H9 (cell line): ENCODE data around the gene RAI1. TPM values are rescaled to one million over a fixed set of nuclear protein-coding genes. Genes with fewer than 3 reads are reported as not detected.

Experiments used
- DNase-seq: peaks from one replicate; pipeline ENCODE4 v3.0.0-alpha.2; 2017
- H2AFZ ChIP-seq: one replicate; pipeline ENCODE4 v1.6.1; 2013; ENCODE audit warnings: mild to moderate bottlenecking, low read length, control low read depth, moderate library complexity
- H2AK5ac ChIP-seq: 2 replicates; pipeline ENCODE4 v1.6.1; 2013; ENCODE audit warnings: low read length, control low read depth, mixed read lengths; ENCODE audit not compliant: insufficient read length
- H2BK120ac ChIP-seq: one replicate; pipeline ENCODE4 v1.6.1; 2013; ENCODE audit warnings: low read depth, mild to moderate bottlenecking, low read length, control low read depth, inconsistent platforms; ENCODE audit not compliant: poor library complexity, severe bottlenecking
- H2BK12ac ChIP-seq: 2 replicates; pipeline ENCODE4 v1.6.1; 2013; ENCODE audit warnings: low read length, control low read depth, mixed read lengths, low read depth; ENCODE audit not compliant: insufficient read length
- H2BK15ac ChIP-seq: 2 replicates; pipeline ENCODE4 v1.6.1; 2013; ENCODE audit warnings: low read depth, low read length, control low read depth
- H2BK20ac ChIP-seq: one replicate; pipeline ENCODE4 v1.6.1; 2013; ENCODE audit warnings: low read depth, mild to moderate bottlenecking, low read length, control low read depth, inconsistent platforms; ENCODE audit not compliant: poor library complexity, severe bottlenecking
- H2BK5ac ChIP-seq: 2 replicates; pipeline ENCODE4 v1.6.1; 2013; ENCODE audit warnings: low read length, control low read depth, mixed read lengths; ENCODE audit not compliant: insufficient read length
- H3K14ac ChIP-seq: 2 replicates; pipeline ENCODE4 v1.6.1; 2013; ENCODE audit warnings: low read length, control low read depth; ENCODE audit not compliant: insufficient read depth
- H3K18ac ChIP-seq: 2 replicates; pipeline ENCODE4 v1.6.1; 2013; ENCODE audit warnings: low read depth, mild to moderate bottlenecking, mixed read lengths, low read length, control low read depth; ENCODE audit not compliant: insufficient read length
- H3K23ac ChIP-seq: 2 replicates; pipeline ENCODE4 v1.6.1; 2013; ENCODE audit warnings: low read length, control low read depth, mixed read lengths, low read depth; ENCODE audit not compliant: insufficient read length
- H3K23me2 ChIP-seq: 2 replicates; pipeline ENCODE4 v1.6.1; 2013; ENCODE audit warnings: low read depth, mild to moderate bottlenecking, mixed read lengths, low read length, control low read depth; ENCODE audit not compliant: insufficient read length, poor library complexity, severe bottlenecking
- H3K27ac ChIP-seq: 2 replicates; pipeline ENCODE4 v1.5.1; 2013; ENCODE audit warnings: low read length, control low read depth, mixed read lengths, low read depth; ENCODE audit not compliant: insufficient read length
- H3K27me3 ChIP-seq: 2 replicates; pipeline ENCODE4 v1.6.1; 2013; ENCODE audit warnings: low read length, control low read depth, inconsistent platforms; ENCODE audit not compliant: insufficient read depth
- H3K4ac ChIP-seq: 2 replicates; pipeline ENCODE4 v1.6.1; 2013; ENCODE audit warnings: low read depth, mild to moderate bottlenecking, control low read depth, inconsistent platforms, low read length, moderate library complexity
- H3K4me1 ChIP-seq: 2 replicates; pipeline ENCODE4 v1.6.1; 2013; ENCODE audit warnings: low read length, control low read depth, inconsistent platforms; ENCODE audit not compliant: insufficient read depth
- H3K4me2 ChIP-seq: 2 replicates; pipeline ENCODE4 v1.6.1; 2013; ENCODE audit warnings: low read length, control low read depth, mixed read lengths; ENCODE audit not compliant: insufficient read length, insufficient read depth
- H3K56ac ChIP-seq: 2 replicates; pipeline ENCODE4 v1.6.1; 2013; ENCODE audit warnings: low read depth, mild to moderate bottlenecking, mixed read lengths, low read length, control low read depth; ENCODE audit not compliant: insufficient read length
- H3K79me1 ChIP-seq: 2 replicates; pipeline ENCODE4 v1.6.1; 2013; ENCODE audit warnings: low read depth, mild to moderate bottlenecking, moderate library complexity, low read length, control low read depth, inconsistent platforms; ENCODE audit not compliant: insufficient read depth, poor library complexity, severe bottlenecking
- H3K79me2 ChIP-seq: 2 replicates; pipeline ENCODE4 v1.6.1; 2013; ENCODE audit warnings: low read length, control low read depth, inconsistent platforms; ENCODE audit not compliant: insufficient read depth
- H3K9ac ChIP-seq: 2 replicates; pipeline ENCODE4 v1.6.1; 2013; ENCODE audit warnings: low read length, control low read depth, mixed read lengths; ENCODE audit not compliant: insufficient read length; ENCODE audit errors: extremely low read depth
- H3K9me3 ChIP-seq: one replicate; pipeline ENCODE4 v1.6.1; 2013; ENCODE audit warnings: low read depth, low read length, inconsistent platforms; ENCODE audit not compliant: control insufficient read depth
- H3T11ph ChIP-seq: one replicate; pipeline ENCODE4 v1.6.1; 2013; ENCODE audit warnings: mild to moderate bottlenecking, low read length, control low read depth, inconsistent platforms
- H4K20me1 ChIP-seq: one replicate; pipeline ENCODE4 v1.6.1; 2013; ENCODE audit not compliant: control insufficient read depth, insufficient read length, insufficient read depth
- H4K5ac ChIP-seq: 2 replicates; pipeline ENCODE4 v1.6.1; 2013; ENCODE audit warnings: low read depth, mild to moderate bottlenecking, mixed read lengths, low read length, control low read depth; ENCODE audit not compliant: insufficient read length
- H4K8ac ChIP-seq: replicated peaks from 2 replicates; pipeline ENCODE4 v1.6.1; 2013; ENCODE audit warnings: low read length, control low read depth, mixed read lengths, low read depth; ENCODE audit not compliant: insufficient read length
- H4K91ac ChIP-seq: 2 replicates; pipeline ENCODE4 v1.6.1; 2013; ENCODE audit warnings: low read depth, mild to moderate bottlenecking, moderate library complexity, mixed read lengths, low read length, control low read depth; ENCODE audit not compliant: insufficient read length
- H3K27ac Mint-ChIP-seq, 3 experiments: 2 replicates in 2 of 3; 3 replicates in 1 of 3; pipeline ENCODE4 v1.8.0; 2020 to 2021; ENCODE audit warnings: mixed read lengths in 3 of 3, mild to moderate bottlenecking in 1 of 3, moderate library complexity in 1 of 3
- H3K27me3 Mint-ChIP-seq: 2 replicates; pipeline ENCODE4 v1.8.0; 2021; ENCODE audit warnings: low read depth, mild to moderate bottlenecking, moderate library complexity, mixed read lengths
- H3K36me3 Mint-ChIP-seq, 3 experiments: 2 replicates in 2 of 3; 3 replicates in 1 of 3; pipeline ENCODE4 v1.8.0; 2020 to 2021; ENCODE audit warnings: low read depth in 3 of 3, mixed read lengths in 3 of 3; ENCODE audit not compliant: insufficient read depth in 1 of 3
- H3K4me1 Mint-ChIP-seq, 2 experiments: 2 replicates each; pipeline ENCODE4 v1.8.0; 2020; ENCODE audit warnings: mixed read lengths in 2 of 2
- H3K4me3 Mint-ChIP-seq, 2 experiments: 2 replicates in 1 of 2; 3 replicates in 1 of 2; pipeline ENCODE4 v1.8.0; 2020 to 2021; ENCODE audit warnings: mild to moderate bottlenecking in 2 of 2, mixed read lengths in 2 of 2, moderate library complexity in 1 of 2
- H3K9me3 Mint-ChIP-seq, 2 experiments: 2 replicates in 1 of 2; 3 replicates in 1 of 2; pipeline ENCODE4 v1.8.0; 2020; ENCODE audit warnings: mild to moderate bottlenecking in 2 of 2, mixed read lengths in 2 of 2, moderate library complexity in 1 of 2
- CTCF ChIP-seq: fragments of 200-600 bp; sonication (generic); conservative IDR thresholded peaks from 3 replicates; pipeline ENCODE4 v1.8.0; 2021; ENCODE audit warnings: antibody characterized with exemption, mild to moderate bottlenecking
- WGBS: extraction: QIAGEN DNeasy Blood & Tissue Kit; methylation state at CpG from one replicate; pipeline ENCODE4 v1.1.7; 2013; ENCODE audit warnings: missing lambda C conversion rate, low lambda C conversion rate, mixed read lengths; ENCODE audit not compliant: insufficient read length; ENCODE audit errors: extremely low coverage; 5-methylcytosine and 5-hydroxymethylcytosine counted together
- total RNA-seq: library from RNA; stranded (reverse); gene quantifications from 2 replicates; pipeline ENCODE4 v1.2.1, GENCODE V29; 2021

RAI1 gene
- total RNA-seq, 1 experiment from 2014 or later, result 1.5 TPM

DNA sequence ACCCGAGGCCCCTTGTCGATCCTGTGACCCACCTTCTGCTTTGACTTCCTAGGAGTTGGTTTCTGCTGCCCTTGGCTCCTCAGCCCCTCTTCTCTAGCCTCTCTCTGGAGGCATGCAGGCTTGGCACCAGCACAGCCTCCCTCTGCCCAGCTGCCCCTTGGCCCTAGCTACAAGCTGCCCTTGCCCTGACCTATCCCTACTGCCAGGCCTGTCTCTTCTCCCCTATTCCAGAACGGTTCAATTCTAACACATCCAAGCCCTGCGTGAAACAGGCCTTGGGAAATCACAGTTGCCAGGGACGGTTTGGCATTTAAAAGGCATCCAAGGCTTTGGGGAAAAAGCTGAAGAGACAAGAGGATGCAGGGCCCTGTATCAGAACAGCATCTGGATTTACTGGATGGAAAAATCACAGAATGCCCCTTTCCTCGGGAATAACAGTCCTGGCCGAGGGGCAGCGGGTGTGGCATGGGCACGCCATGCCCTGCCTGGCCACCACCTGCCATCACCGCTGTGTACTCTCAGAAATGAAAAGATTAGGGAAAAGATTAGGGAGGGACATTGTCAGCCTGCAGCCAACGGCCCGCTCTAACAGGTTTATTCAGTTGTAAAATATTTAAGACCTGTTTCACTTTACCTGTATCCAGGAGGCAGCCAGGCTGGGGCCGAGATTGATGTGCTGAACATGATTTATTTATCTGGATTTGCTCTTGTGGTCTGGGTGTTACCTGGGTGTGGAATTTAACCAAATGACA, 15.8 kb downstream of the RAI1 start:
- Mint-ChIP-seq H3K27ac (peak overlapping the region in 1 of 3 experiments; percentile 2; a peak in 1 of 7 replicates), H3K36me3 (no peaks in the 10 kb centered on the region), H3K9me3 (peaks cover 0 to 5% of the 10 kb centered on the region in 2 experiments; a peak in 2 of 5 replicates), H3K27me3 (peaks cover 92% of the 10 kb centered on the region), H3K4me1 (peaks cover 34 to 67% of the 10 kb centered on the region in 2 experiments), H3K4me3 (peak overlapping the region in 1 of 2 experiments; percentile 12; a peak in 2 of 5 replicates)
- DNase-seq, result no peak
- WGBS, result no CpG with 5 or more reads among the region's 13 CpGs
- H2BK5ac ChIP-seq, result no peak overlapping the region
- no peak overlapping the region for H3K14ac ChIP-seq
- H3K79me2 ChIP-seq, result no peaks in the 10 kb centered on the region
- H2BK12ac ChIP-seq, result no peak overlapping the region
- no peaks in the 10 kb centered on the region for H3K9me3 ChIP-seq
- no peak overlapping the region for H4K91ac ChIP-seq
- no peak overlapping the region for H2AK5ac ChIP-seq
- H2BK20ac ChIP-seq, result no peak overlapping the region
- no peaks in the 10 kb centered on the region for H4K20me1 ChIP-seq
- H3K79me1 ChIP-seq, result no peaks in the 10 kb centered on the region
- H3K4me1 ChIP-seq, result peaks cover 9% of the 10 kb centered on the region; the same call in 1 of the 2 replicates
- no peak overlapping the region for H4K8ac ChIP-seq
- H2BK15ac ChIP-seq, result no peak overlapping the region
- no peak overlapping the region for H2BK120ac ChIP-seq
- H2AFZ ChIP-seq, result no peak overlapping the region
- no peak overlapping the region for H4K5ac ChIP-seq
- no peak overlapping the region for H3K56ac ChIP-seq
- no peak overlapping the region for H3K23ac ChIP-seq
- H3T11ph ChIP-seq, result no peak overlapping the region
- H3K27me3 ChIP-seq, result peaks cover 61% of the 10 kb centered on the region
- H3K4me2 ChIP-seq, result no peak overlapping the region
- H3K9ac ChIP-seq, result no peak overlapping the region
- H3K23me2 ChIP-seq, result peaks cover 5% of the 10 kb centered on the region
- TF ChIP-seq CTCF, result no peak
- H3K27ac ChIP-seq, result no peak overlapping the region
- H3K4ac ChIP-seq, result no peak overlapping the region
- no peak overlapping the region for H3K18ac ChIP-seq
